ENCODE results near the gene HIVEP1. TPM values are rescaled to one million over a fixed set of nuclear protein-coding genes. Genes with fewer than 3 reads are reported as not detected.

The HIVEP1 gene
- total RNA-seq, 2 donors from 2014 or later = 54.3 to 75.6 TPM

GRCh38 chr6:12129523-12129922 is 117.4 kb downstream of the HIVEP1 start:
- H3K27ac Mint-ChIP-seq = peak overlapping the region in 1 of 2 donors; percentile 51
- H3K36me3 Mint-ChIP-seq = peaks cover 15 to 68% of the 10 kb centered on the region in 2 donors
- H3K9me3 Mint-ChIP-seq = peaks cover under 1 to 16% of the 10 kb centered on the region in 2 donors
- DNase-seq (ENCODE audit: low spot score in 2 of 2) (no peak), ATAC-seq (no peak)

GRCh38 chr6:12132351-12133222 is 120.5 kb downstream of the HIVEP1 start:
- ATAC-seq (no peak), DNase-seq (ENCODE audit: low spot score in 2 of 2) (no peak)
- Mint-ChIP-seq H3K9me3 (peaks cover 0 to 2% of the 10 kb centered on the region in 2 donors), H3K27ac (no peak overlapping the region), H3K36me3 (peaks cover 13 to 50% of the 10 kb centered on the region in 2 donors)

GRCh38 chr6:12134581-12134980 is 122.5 kb downstream of the HIVEP1 start:
- Mint-ChIP-seq H3K9me3 (peaks cover 5 to 10% of the 10 kb centered on the region in 2 donors), H3K27ac (no peak overlapping the region), H3K36me3 (peaks cover 23 to 50% of the 10 kb centered on the region in 2 donors)
- DNase-seq (ENCODE audit: low spot score in 2 of 2) (no peak), ATAC-seq (no peak)

DNA sequence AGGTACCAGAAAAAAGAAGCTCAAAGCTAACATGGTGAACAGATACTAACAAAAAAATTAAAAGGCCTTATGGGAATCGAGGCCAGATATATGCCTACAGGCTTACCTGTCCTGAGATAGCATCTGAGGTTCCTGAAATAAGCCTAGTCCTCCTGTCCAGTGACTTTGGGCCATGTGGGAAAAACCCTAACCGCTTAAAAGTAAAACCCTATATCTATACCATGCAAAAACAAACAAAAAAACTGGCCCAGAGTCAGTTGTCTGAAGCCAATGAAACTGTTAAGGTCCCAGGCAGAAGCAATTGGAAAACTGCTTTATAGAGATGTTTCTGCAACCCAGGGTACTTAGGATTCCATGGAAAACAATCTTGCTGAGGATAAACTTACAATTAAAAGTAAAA is 122.9 kb downstream of the HIVEP1 start:
- H3K36me3 Mint-ChIP-seq = peaks cover 25 to 50% of the 10 kb centered on the region in 2 donors
- H3K9me3 Mint-ChIP-seq = peaks cover 5 to 10% of the 10 kb centered on the region in 2 donors
- no peak overlapping the region for H3K27ac Mint-ChIP-seq
- ATAC-seq (no peak), DNase-seq (ENCODE audit: low spot score in 2 of 2) (no peak)

GRCh38 chr6:12136905-12137304 is 124.8 kb downstream of the HIVEP1 start:
- ATAC-seq (no peak), DNase-seq (ENCODE audit: low spot score in 2 of 2) (no peak)
- H3K27ac Mint-ChIP-seq = peak overlapping the region in 1 of 2 donors; percentile 76
- H3K36me3 Mint-ChIP-seq = peaks cover 39 to 57% of the 10 kb centered on the region in 2 donors
- H3K9me3 Mint-ChIP-seq = peaks cover 12 to 21% of the 10 kb centered on the region in 2 donors

GRCh38 chr6:12137480-12137879 is 125.4 kb downstream of the HIVEP1 start:
- Mint-ChIP-seq H3K36me3 (peaks cover 45 to 57% of the 10 kb centered on the region in 2 donors), H3K9me3 (peaks cover 17 to 27% of the 10 kb centered on the region in 2 donors), H3K27ac (no peak overlapping the region)
- ATAC-seq (no peak), DNase-seq (ENCODE audit: low spot score in 2 of 2) (no peak)

DNA sequence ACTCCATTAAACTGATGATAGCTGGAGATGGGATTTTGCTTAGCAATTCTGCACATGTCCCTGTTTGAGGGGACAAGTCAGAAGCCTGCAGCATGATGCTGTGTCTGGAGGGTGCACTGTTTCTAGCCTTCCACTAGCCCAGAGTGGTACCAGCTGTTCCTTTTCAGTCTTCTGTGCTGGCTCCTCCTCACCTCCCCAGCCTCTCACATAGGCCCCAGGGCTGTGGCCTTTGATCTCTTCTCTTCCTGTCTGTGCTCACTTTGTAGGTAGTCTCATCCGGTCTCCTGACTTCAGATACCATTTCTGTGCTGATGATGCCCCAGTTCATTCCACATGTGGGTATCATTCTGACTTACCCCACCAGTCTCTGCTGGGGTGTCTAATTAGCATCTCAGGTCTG is 126.3 kb downstream of the HIVEP1 start:
- Mint-ChIP-seq H3K27ac (peak overlapping the region; percentile 39 to 90), H3K36me3 (peaks cover 45 to 65% of the 10 kb centered on the region in 2 donors), H3K9me3 (peaks cover 17 to 27% of the 10 kb centered on the region in 2 donors)
- ATAC-seq (peak; percentile 89 to 94), DNase-seq (ENCODE audit: low spot score in 2 of 2) (no peak)

DNA sequence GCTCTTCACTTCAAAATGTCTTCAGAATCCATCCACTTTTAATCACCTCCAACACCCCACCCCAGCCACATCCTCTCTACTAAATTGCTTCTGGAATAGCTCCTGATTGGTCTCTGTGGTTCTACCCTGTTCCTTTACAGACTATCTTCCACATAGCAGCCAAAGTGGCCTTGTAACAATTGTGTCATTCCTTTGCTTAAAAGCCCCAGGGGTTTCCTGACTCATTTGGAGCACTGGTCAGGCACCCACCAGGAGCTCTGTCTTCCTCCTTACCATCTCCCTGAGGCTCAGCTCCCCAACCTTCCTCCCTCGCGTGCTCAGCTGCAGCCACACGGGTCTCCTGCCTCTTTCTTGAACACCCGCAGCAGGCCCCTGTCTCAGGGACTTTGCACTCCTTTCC is 126.8 kb downstream of the HIVEP1 start:
- no peak for DNase-seq (ENCODE audit: low spot score in 2 of 2)
- ATAC-seq = peak in 1 of 2 donors; percentile 41
- Mint-ChIP-seq H3K27ac (peak overlapping the region; percentile 39 to 90), H3K9me3 (peaks cover 17 to 27% of the 10 kb centered on the region in 2 donors), H3K36me3 (peaks cover 45 to 66% of the 10 kb centered on the region in 2 donors)

DNA sequence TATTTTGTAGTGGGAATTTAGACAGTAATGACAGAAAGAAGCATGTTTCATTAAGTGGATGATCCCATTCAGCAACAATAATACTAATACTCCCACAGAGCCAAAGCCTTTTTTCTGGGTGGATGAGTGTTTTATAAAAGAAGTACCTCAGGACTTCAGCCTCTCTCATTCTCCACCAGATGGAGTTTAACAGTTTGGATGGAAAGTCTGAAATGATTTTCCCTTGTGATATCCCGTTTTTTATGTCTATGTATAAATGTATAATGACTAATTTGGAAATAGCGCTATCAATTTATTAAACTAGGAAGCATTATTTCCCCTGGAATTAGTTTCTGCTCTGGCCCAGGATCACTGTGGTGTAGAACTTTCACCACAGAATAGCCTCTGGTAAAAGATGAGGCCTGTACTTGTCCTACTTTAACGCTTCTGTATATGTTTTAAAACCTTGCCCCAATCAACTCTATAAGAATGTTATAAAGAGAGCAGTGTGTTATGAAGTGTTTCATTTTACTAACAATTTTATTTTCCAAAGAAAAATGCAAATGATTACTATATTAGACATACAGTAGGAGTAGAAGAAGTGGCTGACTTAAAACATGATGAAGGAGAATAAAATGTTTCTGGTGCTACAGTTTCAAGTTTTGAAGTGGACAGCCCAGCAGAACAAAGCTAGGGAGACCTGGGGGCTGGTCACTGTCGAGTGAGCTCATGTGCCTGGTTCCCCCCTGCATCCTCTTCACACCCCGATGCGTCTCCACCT is 135.6 kb downstream of the HIVEP1 start:
- Mint-ChIP-seq H3K9me3 (no peaks in the 10 kb centered on the region), H3K27ac (peak overlapping the region; percentile 47 to 78), H3K36me3 (peaks cover 0 to 8% of the 10 kb centered on the region in 2 donors)
- ATAC-seq = no peak
- no peak for DNase-seq (ENCODE audit: low spot score in 2 of 2)

DNA sequence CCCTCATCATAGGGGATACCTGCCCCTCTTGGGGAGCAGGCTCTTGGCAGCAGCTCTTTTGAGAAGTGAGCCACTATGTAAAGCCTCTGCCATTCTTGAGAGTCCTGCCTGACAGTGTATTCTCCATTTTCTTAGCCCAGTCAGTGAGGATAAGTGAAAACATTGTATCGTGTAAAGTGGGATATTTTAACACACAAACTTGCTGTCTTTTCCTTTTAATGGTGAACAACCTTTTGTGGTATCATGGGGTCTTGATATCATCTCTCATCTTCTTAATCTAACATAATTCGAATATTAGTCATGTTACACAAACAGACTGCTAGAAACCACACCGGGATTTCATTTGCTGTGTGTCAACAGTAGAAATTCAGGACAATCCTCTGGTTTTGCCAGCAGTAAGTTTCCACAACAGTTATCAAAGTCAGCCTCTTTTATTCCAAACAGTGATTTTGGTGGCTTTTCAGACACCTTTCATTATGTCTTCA is 136.2 kb downstream of the HIVEP1 start:
- DNase-seq (ENCODE audit: low spot score in 2 of 2) (no peak), ATAC-seq (no peak)
- Mint-ChIP-seq H3K9me3 (no peaks in the 10 kb centered on the region), H3K36me3 (peaks cover 0 to 2% of the 10 kb centered on the region in 2 donors), H3K27ac (peak overlapping the region; percentile 47 to 78)

DNA sequence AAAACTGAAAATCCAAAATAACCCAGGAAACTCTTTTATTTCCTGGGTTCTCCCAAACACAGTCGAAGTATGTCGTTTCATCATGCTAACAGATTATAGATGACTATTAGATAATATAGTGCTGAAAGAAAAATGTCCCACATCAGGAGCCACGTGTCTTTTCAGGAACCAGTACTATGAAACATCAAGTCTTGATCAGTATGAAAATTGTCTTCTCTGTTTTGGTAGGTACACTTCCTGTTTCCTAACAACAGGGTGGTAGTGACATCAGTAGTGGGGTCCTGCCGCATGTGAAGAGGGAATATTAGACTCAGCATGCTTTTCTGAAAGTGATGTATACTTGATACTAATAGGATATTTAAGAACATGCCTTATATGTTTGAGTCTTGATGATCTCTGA is 136.7 kb downstream of the HIVEP1 start:
- no peaks in the 10 kb centered on the region for H3K36me3 Mint-ChIP-seq
- H3K9me3 Mint-ChIP-seq = no peaks in the 10 kb centered on the region
- peak overlapping the region; percentile 47 to 78 for H3K27ac Mint-ChIP-seq
- ATAC-seq = no peak
- no peak for DNase-seq (ENCODE audit: low spot score in 2 of 2)

DNA sequence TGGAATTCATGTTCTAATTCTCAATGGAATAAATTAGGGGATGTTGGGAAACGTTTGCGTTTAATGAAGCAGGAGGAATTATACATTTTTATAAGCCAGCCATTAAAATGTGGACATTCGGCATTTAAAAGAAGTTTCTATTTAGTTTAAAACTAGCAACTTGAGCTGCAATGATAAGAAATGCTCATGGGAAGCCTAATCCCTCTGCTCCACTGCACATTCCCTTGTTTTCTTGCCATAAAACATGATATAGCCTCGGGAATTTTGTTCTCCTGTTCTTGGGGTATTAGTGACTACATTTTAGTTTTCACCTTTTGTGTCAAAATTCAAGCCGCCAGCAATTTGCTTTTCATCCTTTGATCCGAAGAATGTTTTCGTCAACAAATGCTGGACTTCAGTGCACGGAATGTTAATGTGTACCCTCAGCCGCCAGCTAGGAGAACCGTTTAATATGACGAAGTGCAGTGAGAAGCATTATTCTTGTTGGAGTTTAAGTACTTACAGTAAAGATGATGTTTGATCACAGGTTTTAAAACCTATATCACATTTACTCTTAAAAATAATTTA is 137.9 kb downstream of the HIVEP1 start:
- Mint-ChIP-seq H3K36me3 (no peaks in the 10 kb centered on the region), H3K27ac (peak overlapping the region in 1 of 2 donors; percentile 78), H3K9me3 (no peaks in the 10 kb centered on the region)
- ATAC-seq (no peak), DNase-seq (ENCODE audit: low spot score in 2 of 2) (no peak)

DNA sequence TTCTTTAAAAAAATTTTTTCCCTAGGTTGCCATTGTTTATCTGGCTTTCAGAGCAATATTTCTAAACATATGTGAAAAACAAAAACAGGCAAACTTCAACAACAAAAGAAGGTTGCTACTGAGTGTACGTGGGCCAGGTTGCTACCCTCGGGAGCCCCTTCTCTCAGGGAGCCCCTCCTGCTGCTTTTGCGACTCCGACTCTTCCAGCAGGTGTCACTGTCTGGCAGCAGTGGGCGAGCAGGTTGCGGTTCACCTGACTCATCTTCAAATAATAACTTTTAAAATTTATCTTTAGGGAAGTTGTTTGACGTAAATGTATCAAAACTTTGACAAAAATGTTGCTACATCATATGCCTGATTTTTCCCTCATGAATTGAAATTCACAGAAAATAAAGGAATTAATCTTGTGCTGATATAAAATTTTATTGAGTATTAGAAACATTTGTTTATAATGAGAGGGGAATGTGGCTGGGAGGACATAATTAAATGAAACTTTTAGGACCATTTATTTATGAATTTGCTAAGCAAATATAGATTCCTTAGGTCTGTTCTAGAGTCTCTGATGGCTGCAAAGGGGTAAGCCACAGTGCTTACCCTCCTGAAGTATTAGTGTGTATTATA is 138.8 kb downstream of the HIVEP1 start:
- Mint-ChIP-seq H3K9me3 (no peaks in the 10 kb centered on the region), H3K36me3 (no peaks in the 10 kb centered on the region), H3K27ac (no peak overlapping the region)
- ATAC-seq (peak in 1 of 2 donors; percentile 40), DNase-seq (ENCODE audit: low spot score in 2 of 2) (peak in 1 of 2 donors; percentile 22)

- DNase-seq (ENCODE audit: low spot score in 2 of 2) (no peak), ATAC-seq (no peak)
- no peaks in the 10 kb centered on the region for H3K9me3 Mint-ChIP-seq
- no peaks in the 10 kb centered on the region for H3K36me3 Mint-ChIP-seq
- H3K27ac Mint-ChIP-seq = no peak overlapping the region
Measured at GRCh38 chr6:12151433-12151820, 139.3 kb downstream of the HIVEP1 start.

- DNase-seq (ENCODE audit: low spot score in 2 of 2) (no peak), ATAC-seq (no peak)
- Mint-ChIP-seq H3K27ac (peak overlapping the region in 1 of 2 donors; percentile 15), H3K36me3 (no peaks in the 10 kb centered on the region), H3K9me3 (no peaks in the 10 kb centered on the region)
Measured at GRCh38 chr6:12152023-12152970, 140.2 kb downstream of the HIVEP1 start.
